Activated CD8-positive, alpha-beta memory T cell treated with anti-CD3 and anti-CD28 coated beads for 24 hours (primary cell): ENCODE measurements around the gene MINDY1.
A peak's percentile ranks its signal among the peaks of the same experiment; 100 is the strongest.

Experiments
- DNase-seq: peaks from one replicate; pipeline ENCODE4 v3.0.0-alpha.2; 2020

Gene MINDY1

DNA sequence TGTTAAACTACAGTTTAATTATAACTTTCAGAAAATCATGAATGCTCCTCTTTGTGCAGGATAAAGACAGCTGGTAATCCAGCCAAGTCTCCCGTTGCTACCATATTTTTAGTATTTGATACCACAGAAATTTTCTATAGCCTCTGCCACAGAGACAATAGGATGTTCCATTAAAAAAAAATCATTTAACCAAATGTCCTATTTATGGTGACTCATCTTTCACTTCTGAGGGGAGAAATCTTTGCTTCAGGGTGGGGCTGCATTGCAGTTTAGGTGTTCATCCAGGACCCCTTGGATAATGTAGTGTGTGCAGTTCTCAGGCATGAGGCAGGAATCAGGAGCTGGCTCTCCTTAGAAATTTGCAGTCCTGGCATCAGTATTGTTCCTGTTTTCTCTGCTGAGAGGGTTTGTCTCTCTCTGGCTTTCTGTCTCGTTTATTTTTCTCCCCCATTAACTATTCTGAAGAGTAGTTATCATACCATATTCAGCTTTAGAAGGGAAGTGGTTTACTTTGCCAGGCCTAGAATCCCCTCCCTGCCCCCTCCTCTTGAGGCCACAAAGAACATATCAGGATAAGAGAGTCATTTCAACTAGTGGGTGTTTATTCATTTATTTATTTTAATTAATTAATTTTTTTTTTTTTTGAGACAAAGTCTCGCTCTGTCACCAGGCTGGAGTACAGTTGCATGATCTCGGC is 4.6 kb upstream of the MINDY1 start:
- no peak for DNase-seq

- no peak for DNase-seq
These were observed 3.6 kb upstream of the MINDY1 start for GRCh38 chr1:151010346-151010726.

- no peak for DNase-seq
These were observed 3.1 kb upstream of the MINDY1 start for GRCh38 chr1:151009674-151010345.

DNA sequence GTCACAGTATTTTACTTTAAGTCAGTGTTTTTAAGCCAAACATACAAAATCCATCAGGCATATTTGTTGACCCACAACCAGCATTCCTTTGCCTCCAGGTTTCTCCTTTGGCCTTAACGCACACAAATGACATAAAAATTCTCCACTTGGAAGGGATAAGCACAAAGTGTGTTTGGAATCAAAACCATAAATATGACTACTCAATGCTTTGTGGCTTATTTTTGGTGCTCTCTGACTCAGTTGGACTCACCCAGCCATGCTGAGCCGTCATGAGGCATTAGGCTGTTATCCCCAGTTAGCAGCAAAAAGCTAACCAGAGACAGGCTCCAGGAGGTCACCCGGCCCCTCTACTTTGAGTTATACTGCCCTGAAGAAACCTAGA is 2.5 kb upstream of the MINDY1 start:
- DNase-seq, result no peak

- peak; percentile 96 for DNase-seq
These were observed 1.8 kb upstream of the MINDY1 start, which contains the start of gene PRUNE1 for GRCh38 chr1:151008244-151009205. Gene PRUNE1, plus strand, starts transcription at chr1:151008449. Its CDS starts 184 bp downstream, at chr1:151008633.

GRCh38 chr1:151007853-151008243 is 1.1 kb upstream of the MINDY1 start:
- no peak for DNase-seq

GRCh38 chr1:151005729-151006319 is 878 bp downstream of the MINDY1 start:
- no peak for DNase-seq

- no peak for DNase-seq
These were observed 3.5 kb downstream of the MINDY1 start for GRCh38 chr1:151003180-151003579.

DNA sequence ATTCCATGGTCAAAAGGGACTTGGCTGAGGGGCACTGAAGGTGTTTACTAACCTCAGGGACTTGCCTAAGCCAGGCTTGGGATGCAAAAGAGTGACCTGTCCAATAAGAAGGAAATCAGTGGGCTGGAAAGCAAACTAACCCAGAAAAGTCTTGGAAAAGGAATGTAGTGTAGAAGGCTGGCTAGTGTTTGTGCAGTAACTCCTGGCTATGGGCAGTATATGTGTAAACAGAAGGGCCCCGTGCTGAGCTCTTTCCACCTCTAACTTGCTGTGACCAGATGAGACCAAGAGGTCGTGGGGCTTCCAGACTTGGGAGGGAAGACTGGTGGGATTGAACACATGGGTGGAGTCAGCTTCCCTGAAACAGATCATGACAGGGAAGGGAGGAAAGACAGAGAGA is 4.1 kb downstream of the MINDY1 start:
- no peak for DNase-seq

DNA sequence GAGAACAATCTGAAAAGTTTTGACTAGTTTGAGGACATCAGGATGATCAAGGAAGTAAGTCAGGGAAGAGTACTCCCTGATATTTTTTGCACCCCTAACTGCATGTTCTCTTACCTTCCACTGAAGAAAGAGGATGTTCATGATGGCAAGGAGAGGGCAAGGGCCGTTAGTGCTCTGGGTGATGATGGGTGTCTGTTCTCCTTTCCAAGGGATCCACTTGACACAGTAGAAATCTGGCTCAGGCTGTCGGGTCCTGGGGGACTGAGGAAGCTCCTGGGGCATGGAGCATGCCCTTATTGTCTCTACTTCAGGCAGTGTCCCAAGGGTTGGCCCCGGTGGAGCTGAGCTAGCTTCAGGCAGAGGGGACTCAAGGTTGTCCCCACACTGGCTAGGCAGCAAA is 4.7 kb downstream of the MINDY1 start:
- no peak for DNase-seq

DNA sequence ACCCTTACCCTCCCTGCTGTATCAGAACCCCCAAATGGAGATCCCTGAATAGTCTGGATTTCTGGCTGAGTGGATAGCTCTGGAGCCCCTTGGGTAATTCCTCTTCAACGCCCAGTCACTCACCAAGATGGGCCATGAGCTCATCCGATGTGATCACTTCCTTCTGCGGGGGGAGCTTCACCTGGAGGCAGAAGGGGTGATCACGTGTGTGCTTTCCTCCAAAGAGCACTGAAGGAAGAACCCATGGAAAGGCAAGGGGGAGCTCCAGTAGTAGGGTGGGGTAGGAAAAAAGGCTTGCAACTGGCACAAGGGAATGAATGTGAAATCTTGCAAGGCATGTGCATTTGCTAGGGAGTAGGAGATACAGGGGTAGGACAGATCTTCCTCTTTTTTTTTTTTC is 5.1 kb downstream of the MINDY1 start:
- DNase-seq, result no peak

GRCh38 chr1:151000408-151000807 is 6.3 kb downstream of the MINDY1 start:
- no peak for DNase-seq

GRCh38 chr1:150999926-151000325 is 6.8 kb downstream of the MINDY1 start:
- no peak for DNase-seq

DNA sequence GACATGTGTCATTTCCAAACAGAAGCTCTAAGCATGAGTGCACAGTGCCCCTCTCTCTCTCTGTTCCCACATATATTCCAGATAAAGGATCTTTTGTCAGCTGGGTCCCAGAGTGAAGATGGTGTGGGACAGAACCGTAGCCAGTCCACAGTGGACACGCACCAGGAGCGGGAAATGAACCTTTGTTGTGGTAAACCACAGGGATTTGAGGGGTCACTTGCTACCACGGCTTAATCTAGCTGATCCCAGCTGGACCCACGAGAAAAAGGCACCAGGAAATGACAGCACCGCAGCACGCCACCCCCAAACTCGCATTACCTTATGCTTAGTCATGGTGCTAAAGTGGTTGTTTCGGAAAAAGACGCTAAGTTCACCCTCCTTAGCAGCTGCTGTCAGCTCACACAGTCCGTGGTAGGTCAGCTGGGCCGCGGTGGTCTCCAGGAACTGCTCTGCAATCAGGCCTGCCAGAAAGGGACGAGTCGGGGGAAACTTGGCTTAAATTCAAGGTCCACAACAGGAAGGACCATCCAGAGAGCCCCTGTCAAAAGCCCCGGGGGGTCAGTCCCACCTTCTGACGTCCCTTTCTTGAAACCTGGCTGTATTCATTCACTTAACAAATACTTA is 7.5 kb downstream of the MINDY1 start:
- no peak for DNase-seq

DNA sequence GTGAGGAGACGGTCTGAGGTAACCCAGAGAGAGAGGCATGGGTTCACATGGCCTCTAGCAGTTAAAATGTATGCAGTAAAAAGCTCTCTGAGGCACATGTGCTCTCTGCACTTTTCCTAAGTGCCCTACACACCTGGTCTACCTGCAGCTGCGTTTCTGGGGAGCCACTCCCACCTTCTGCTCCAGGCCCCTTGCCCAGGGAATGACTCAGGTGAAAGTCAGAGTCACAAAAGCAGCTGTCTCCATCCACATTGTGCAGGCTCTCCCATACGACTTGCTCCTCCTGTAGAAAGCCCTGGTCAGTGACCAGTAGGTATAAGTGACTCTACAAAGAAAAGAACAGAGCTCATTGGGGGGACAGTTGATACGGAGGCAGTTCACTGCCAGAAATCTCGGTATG is 8.8 kb downstream of the MINDY1 start:
- no peak for DNase-seq

- DNase-seq, result no peak
These were observed 9.4 kb downstream of the MINDY1 start for GRCh38 chr1:150997126-150997872.

DNA sequence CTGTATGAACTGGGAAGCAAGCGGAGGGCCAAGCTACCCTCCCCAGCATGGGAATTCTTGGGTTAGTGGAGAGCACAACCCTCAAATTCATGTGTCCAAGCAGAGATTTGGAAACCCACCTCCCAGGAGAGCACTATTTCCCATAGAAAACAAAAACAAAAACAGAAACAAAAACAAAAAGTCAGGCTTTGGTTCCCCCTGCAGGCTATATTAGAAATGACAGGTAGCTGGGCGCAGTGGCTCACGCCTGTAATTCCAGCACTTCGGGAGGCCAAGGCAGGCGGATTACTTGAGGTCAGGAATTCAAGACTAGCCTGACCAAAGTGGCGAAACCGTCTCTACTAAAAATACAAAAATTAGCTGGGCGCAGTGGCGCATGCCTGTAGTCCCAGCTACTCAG is 10.8 kb downstream of the MINDY1 start:
- no peak for DNase-seq

GRCh38 chr1:150995460-150995859 is 11.2 kb downstream of the MINDY1 start:
- no peak for DNase-seq

GRCh38 chr1:150994248-150994647 is 12.5 kb downstream of the MINDY1 start:
- DNase-seq, result no peak

GRCh38 chr1:150992626-150993025 is 14.1 kb downstream of the MINDY1 start:
- DNase-seq, result no peak

- no peak for DNase-seq
These were observed 18.8 kb downstream of the MINDY1 start for GRCh38 chr1:150987924-150988323.
